Daoy (cell line): ENCODE data around the gene SETD3. TPM values are rescaled to one million over a fixed set of nuclear protein-coding genes. Genes with fewer than 3 reads are reported as not detected.

ENCODE experiments used
- DNase-seq: peaks from one replicate; pipeline ENCODE4 v3.0.0-alpha.2; 2015; ENCODE audit warnings: low read depth
- total RNA-seq: library from RNA; depleted of rRNA; stranded (reverse); fragments of >200 nt; shearing (Covaris generic); gene quantifications from 2 replicates; pipeline ENCODE4 v1.2.3, GENCODE V29; 2014

SETD3 gene
- total RNA-seq, 1 experiment from 2014 or later: 81.8 TPM

GRCh38 chr14:99460793-99461192 is 19.9 kb downstream of the SETD3 start:
- no peak for DNase-seq

GRCh38 chr14:99459481-99460100 is 21.1 kb downstream of the SETD3 start:
- DNase-seq: no peak

GRCh38 chr14:99454246-99454645 is 26.4 kb downstream of the SETD3 start:
- DNase-seq: no peak

GRCh38 chr14:99452968-99453367 is 27.7 kb downstream of the SETD3 start:
- DNase-seq: no peak

GRCh38 chr14:99451234-99451633 is 29.4 kb downstream of the SETD3 start:
- no peak for DNase-seq

- DNase-seq: no peak
These were observed 30.4 kb downstream of the SETD3 start for GRCh38 chr14:99450266-99450665.

GRCh38 chr14:99447739-99448138 is 32.9 kb downstream of the SETD3 start:
- no peak for DNase-seq

- DNase-seq: no peak
These were observed 34.7 kb downstream of the SETD3 start for GRCh38 chr14:99445931-99446330.

GRCh38 chr14:99441918-99442317 is 38.7 kb downstream of the SETD3 start:
- DNase-seq: no peak

GRCh38 chr14:99441157-99441870 is 39.3 kb downstream of the SETD3 start:
- no peak for DNase-seq

- DNase-seq: no peak
These were observed 40.4 kb downstream of the SETD3 start for GRCh38 chr14:99440278-99440677.

GRCh38 chr14:99437706-99438105 is 43.0 kb downstream of the SETD3 start:
- no peak for DNase-seq

- DNase-seq: no peak
These were observed 44.1 kb downstream of the SETD3 start for GRCh38 chr14:99436247-99437180.

- no peak for DNase-seq
These were observed 45.3 kb downstream of the SETD3 start for GRCh38 chr14:99435327-99435726.

- no peak for DNase-seq
These were observed 48.2 kb downstream of the SETD3 start for GRCh38 chr14:99432485-99432884.

GRCh38 chr14:99431986-99432385 is 48.7 kb downstream of the SETD3 start:
- no peak for DNase-seq

- DNase-seq: peak; percentile 24
These were observed 50.2 kb downstream of the SETD3 start for GRCh38 chr14:99430491-99430890.

GRCh38 chr14:99427632-99428300 is 52.9 kb downstream of the SETD3 start:
- peak; percentile 41 for DNase-seq

- no peak for DNase-seq
These were observed 53.8 kb downstream of the SETD3 start for GRCh38 chr14:99426813-99427346.

- DNase-seq: no peak
These were observed 54.4 kb downstream of the SETD3 start for GRCh38 chr14:99426265-99426664.

GRCh38 chr14:99425272-99425681 is 55.4 kb downstream of the SETD3 start:
- no peak for DNase-seq
